ENCODE results near the gene RASGEF1C.

Gene RASGEF1C

GRCh38 chr5:180138976-180139730 lies 69.9 kb downstream of the RASGEF1C start:
- DNase-seq, result no peak
- H3K27ac ChIP-seq, result no peak overlapping the region
- H3K4me3 ChIP-seq, result no peak overlapping the region
- H3K4me1 ChIP-seq, result no peaks in the 10 kb centered on the region
- H3K27me3 ChIP-seq, result peaks cover 0 to 51% of the 10 kb centered on the region in 2 donors
- TF ChIP-seq, protein P1, sequence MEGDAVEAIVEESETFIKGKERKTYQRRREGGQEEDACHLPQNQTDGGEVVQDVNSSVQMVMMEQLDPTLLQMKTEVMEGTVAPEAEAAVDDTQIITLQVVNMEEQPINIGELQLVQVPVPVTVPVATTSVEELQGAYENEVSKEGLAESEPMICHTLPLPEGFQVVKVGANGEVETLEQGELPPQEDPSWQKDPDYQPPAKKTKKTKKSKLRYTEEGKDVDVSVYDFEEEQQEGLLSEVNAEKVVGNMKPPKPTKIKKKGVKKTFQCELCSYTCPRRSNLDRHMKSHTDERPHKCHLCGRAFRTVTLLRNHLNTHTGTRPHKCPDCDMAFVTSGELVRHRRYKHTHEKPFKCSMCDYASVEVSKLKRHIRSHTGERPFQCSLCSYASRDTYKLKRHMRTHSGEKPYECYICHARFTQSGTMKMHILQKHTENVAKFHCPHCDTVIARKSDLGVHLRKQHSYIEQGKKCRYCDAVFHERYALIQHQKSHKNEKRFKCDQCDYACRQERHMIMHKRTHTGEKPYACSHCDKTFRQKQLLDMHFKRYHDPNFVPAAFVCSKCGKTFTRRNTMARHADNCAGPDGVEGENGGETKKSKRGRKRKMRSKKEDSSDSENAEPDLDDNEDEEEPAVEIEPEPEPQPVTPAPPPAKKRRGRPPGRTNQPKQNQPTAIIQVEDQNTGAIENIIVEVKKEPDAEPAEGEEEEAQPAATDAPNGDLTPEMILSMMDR (IDR thresholded peaks at IDR 0.05), result no peak
- H3K9me3 ChIP-seq, result no peaks in the 10 kb centered on the region
- intact Hi-C loops (cut with DNase I; ENCODE audit: low total_unique reads), result no loop called here
- no peaks in the 10 kb centered on the region for H3K36me3 ChIP-seq

DNA sequence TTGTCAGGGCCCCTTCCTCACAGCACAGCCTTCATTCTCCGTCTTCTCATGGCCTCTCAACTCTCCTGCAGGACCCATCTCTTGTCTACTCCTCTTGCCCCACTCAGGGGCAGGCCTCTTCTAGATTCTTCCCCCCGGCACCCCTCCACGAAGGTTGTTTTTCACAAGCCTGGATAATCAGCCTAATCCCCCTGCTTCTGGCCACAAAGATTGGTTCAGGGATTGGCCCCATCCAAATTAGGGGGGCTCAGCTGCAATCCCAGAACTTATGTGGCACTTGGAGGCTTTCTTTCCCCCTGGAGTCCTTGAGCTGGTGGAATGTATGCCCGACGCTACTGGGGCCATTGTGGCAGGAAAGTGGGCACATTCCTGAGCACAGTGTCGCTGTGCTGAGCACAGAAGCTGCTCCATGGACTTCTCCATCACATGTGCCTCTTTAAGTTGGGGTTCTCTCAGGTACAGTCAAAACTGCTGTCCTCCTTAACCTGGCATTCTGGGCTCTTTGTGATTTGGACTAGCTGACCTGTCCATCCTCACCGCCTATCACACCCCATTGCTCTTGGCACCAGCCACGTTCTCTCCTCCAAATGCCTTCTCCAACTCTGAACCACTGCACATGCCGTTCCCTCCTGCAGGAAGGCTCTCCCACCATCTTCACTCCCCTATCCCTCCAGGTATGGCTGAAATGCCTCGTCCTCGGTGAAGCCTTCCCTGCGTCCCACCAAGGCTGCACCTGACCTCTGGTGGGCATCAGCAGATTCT lies 70.6 kb downstream of the RASGEF1C start:
- TF ChIP-seq, protein P1 (IDR thresholded peaks at IDR 0.05), result no peak
- intact Hi-C loops (cut with DNase I; ENCODE audit: low total_unique reads), result no loop called here
- Histone ChIP-seq H3K4me3 (no peak overlapping the region), H3K4me1 (no peaks in the 10 kb centered on the region), H3K27ac (no peak overlapping the region), H3K27me3 (peaks cover 0 to 51% of the 10 kb centered on the region in 2 donors), H3K36me3 (no peaks in the 10 kb centered on the region), H3K9me3 (no peaks in the 10 kb centered on the region)
- DNase-seq, result no peak

DNA sequence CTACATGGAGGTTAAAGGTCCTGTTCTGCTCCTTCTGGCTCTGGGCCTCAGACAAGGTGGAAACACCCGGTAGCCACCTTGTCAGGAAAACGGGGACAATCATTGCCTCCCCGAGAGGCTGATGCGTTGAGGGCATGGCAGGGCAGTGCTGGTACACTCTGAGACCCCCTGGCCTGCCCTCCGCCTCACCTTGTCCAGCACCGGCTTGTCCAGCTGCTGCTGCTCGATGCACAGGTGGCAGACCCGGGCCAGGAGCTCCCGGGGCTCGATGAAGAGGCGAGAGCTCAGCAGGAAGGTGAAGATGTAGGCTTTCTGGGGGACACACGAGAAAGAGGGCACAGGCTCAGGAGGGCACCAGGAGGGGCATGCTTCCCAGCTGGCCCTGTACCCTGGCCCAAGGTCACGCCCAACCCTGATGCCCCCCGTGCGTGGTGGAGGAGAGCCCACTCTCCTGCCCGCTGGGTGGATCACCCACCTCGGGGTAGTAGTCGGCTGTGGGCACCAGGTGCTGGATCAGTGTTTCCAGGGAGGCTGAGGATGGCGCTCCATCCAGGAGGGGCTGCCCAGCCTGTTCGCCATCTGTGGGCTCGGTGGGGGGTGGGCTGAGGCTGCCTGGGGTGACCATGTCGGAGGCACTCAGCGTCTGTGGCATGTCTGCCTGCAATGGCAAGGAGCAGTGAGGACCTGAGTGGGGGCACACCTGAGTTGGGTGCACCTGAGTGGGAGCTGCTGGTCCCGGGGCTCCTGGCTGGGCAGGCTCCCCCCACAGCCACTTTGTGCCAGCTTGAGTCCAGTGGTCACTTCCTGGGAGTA lies 71.4 kb downstream of the RASGEF1C start:
- TF ChIP-seq, protein P1 (IDR thresholded peaks at IDR 0.05), result no peak
- no peaks in the 10 kb centered on the region for H3K9me3 ChIP-seq
- H3K27ac ChIP-seq, result no peak overlapping the region
- H3K36me3 ChIP-seq, result no peaks in the 10 kb centered on the region
- no peak overlapping the region for H3K4me3 ChIP-seq
- no peaks in the 10 kb centered on the region for H3K4me1 ChIP-seq
- intact Hi-C loops (cut with DNase I; ENCODE audit: low total_unique reads), result no loop called here
- H3K27me3 ChIP-seq, result peaks cover 0 to 51% of the 10 kb centered on the region in 2 donors
- peak in 1 of 2 donors; percentile 55 for DNase-seq

GRCh38 chr5:180136630-180137381 lies 72.2 kb downstream of the RASGEF1C start:
- TF ChIP-seq, protein P1 (IDR thresholded peaks at IDR 0.05), result no peak
- Histone ChIP-seq H3K9me3 (no peaks in the 10 kb centered on the region), H3K4me3 (no peak overlapping the region), H3K4me1 (no peaks in the 10 kb centered on the region), H3K36me3 (no peaks in the 10 kb centered on the region), H3K27ac (no peak overlapping the region), H3K27me3 (peaks cover 0 to 47% of the 10 kb centered on the region in 2 donors)
- intact Hi-C loops (cut with DNase I; ENCODE audit: low total_unique reads), result no loop called here
- DNase-seq, result no peak

All from tibial artery (tissue), 4 donors.